Stomach (tissue), 4 donors: ENCODE results near the gene COL23A1.

Experiments
- CTCF ChIP-seq, 7 experiments: fragments of 450-650 bp in 4 of 7; fragments of 200-600 bp in 3 of 7; sonication (generic) in 3 of 7; IDR thresholded peaks; one replicate each; pipeline ENCODE4 v1.5.1; 2016 to 2019; ENCODE audit warnings: antibody characterized with exemption in 7 of 7, control low read depth in 2 of 7, mild to moderate bottlenecking in 1 of 7
- POLR2A ChIP-seq, 4 donors: fragments of 450-650 bp; IDR thresholded peaks; one replicate each; pipeline ENCODE4 v1.6.1; 2016; ENCODE audit warnings: antibody characterized with exemption in 4 of 4, control low read depth in 2 of 4, mild to moderate bottlenecking in 1 of 4, moderate library complexity in 1 of 4
- POLR2AphosphoS5 ChIP-seq, 3 donors: sonication (generic); formaldehyde crosslinking; IDR thresholded peaks; one replicate each; pipeline ENCODE4 v1.6.1; 2016; ENCODE audit warnings: antibody characterized with exemption in 3 of 3

- TF ChIP-seq CTCF (IDR thresholded peaks at IDR 0.05) (no peak), POLR2A (IDR thresholded peaks at IDR 0.05) (no peak), POLR2AphosphoS5 (IDR thresholded peaks at IDR 0.05) (no peak)
Observed at GRCh38 chr5:178555005-178555404, 35.2 kb downstream of the COL23A1 start.
